Ishikawa (cell line): Measurements from ENCODE around the gene GGT6.
A peak's percentile ranks its signal among the peaks of the same experiment; 100 is the strongest.

Experiments
- CEBPB ChIP-seq: IDR thresholded peaks from 2 replicates; pipeline ENCODE4 v1.6.1; 2012
- CREB1 ChIP-seq: IDR thresholded peaks from 2 replicates; pipeline ENCODE4 v1.6.1; 2012; ENCODE audit warnings: low read depth
- EGR1 ChIP-seq: IDR thresholded peaks from 2 replicates; pipeline ENCODE4 v1.6.1; 2012
- EP300 ChIP-seq: IDR thresholded peaks from 2 replicates; pipeline ENCODE4 v1.6.1; 2012; ENCODE audit warnings: borderline replicate concordance
- FOXM1 ChIP-seq: IDR thresholded peaks from 2 replicates; pipeline ENCODE4 v1.6.1; 2012; ENCODE audit warnings: low read depth, borderline replicate concordance
- MAX ChIP-seq: IDR thresholded peaks from 2 replicates; pipeline ENCODE4 v1.6.1; 2012
- NFIC ChIP-seq: IDR thresholded peaks from 2 replicates; pipeline ENCODE4 v1.6.1; 2012
- RAD21 ChIP-seq: IDR thresholded peaks from 2 replicates; pipeline ENCODE4 v1.6.1; 2012; ENCODE audit warnings: low read depth
- REST ChIP-seq: IDR thresholded peaks from 2 replicates; pipeline ENCODE4 v1.6.1; 2012; ENCODE audit warnings: low read depth, mild to moderate bottlenecking
- TAF1 ChIP-seq: IDR thresholded peaks from 2 replicates; pipeline ENCODE4 v1.6.1; 2012; ENCODE audit warnings: low read depth, mild to moderate bottlenecking
- TCF12 ChIP-seq: IDR thresholded peaks from 2 replicates; pipeline ENCODE4 v1.6.1; 2012; ENCODE audit warnings: low read depth
- TEAD4 ChIP-seq: IDR thresholded peaks from 2 replicates; pipeline ENCODE4 v1.6.1; 2012
- USF1 ChIP-seq: IDR thresholded peaks from 2 replicates; pipeline ENCODE4 v1.6.1; 2012
- YY1 ChIP-seq: IDR thresholded peaks from 2 replicates; pipeline ENCODE4 v1.6.1; 2012; ENCODE audit warnings: low read depth
- ZBTB7A ChIP-seq: IDR thresholded peaks from 2 replicates; pipeline ENCODE4 v1.6.1; 2012; ENCODE audit warnings: low read depth

Gene GGT6

GRCh38 chr17:4540224-4540651 is 20.1 kb downstream of the GGT6 start:
- TF ChIP-seq CREB1 (no peak), USF1 (no peak), TAF1 (no peak), NFIC (no peak), CEBPB (no peak), TEAD4 (no peak), TCF12 (no peak)

- no peak for TF ChIP-seq USF1
- peak; percentile 43; the same call in 1 of the 2 replicates for TF ChIP-seq ZBTB7A
Measured at GRCh38 chr17:4539576-4540223, 20.7 kb downstream of the GGT6 start.

GRCh38 chr17:4539025-4539424 is 21.4 kb downstream of the GGT6 start:
- no peak for TF ChIP-seq EGR1
- no peak for TF ChIP-seq TEAD4
- no peak for TF ChIP-seq FOXM1
- no peak for TF ChIP-seq TAF1
- no peak for TF ChIP-seq YY1
- TF ChIP-seq USF1 = no peak
- TF ChIP-seq MAX = no peak
- no peak for TF ChIP-seq EP300
- TF ChIP-seq NFIC = no peak
- no peak for TF ChIP-seq CEBPB
- TF ChIP-seq TCF12 = no peak
- TF ChIP-seq RAD21 = no peak
- TF ChIP-seq REST = no peak
- TF ChIP-seq CREB1 = no peak
- no peak for TF ChIP-seq ZBTB7A

GRCh38 chr17:4538236-4539002 is 22.0 kb downstream of the GGT6 start:
- TF ChIP-seq EGR1 (no peak), FOXM1 (no peak), CREB1 (no peak)

- TF ChIP-seq YY1 = no peak
- TF ChIP-seq CREB1 = no peak
- TF ChIP-seq RAD21 = no peak
- TF ChIP-seq TEAD4 = no peak
- no peak for TF ChIP-seq MAX
- TF ChIP-seq ZBTB7A = no peak
- no peak for TF ChIP-seq TAF1
- no peak for TF ChIP-seq FOXM1
- TF ChIP-seq TCF12 = no peak
Measured at GRCh38 chr17:4537451-4538235, 22.7 kb downstream of the GGT6 start.

- TF ChIP-seq REST (no peak), CEBPB (no peak), EGR1 (no peak), NFIC (no peak), YY1 (no peak), RAD21 (no peak), TEAD4 (no peak), EP300 (no peak), CREB1 (no peak), ZBTB7A (no peak), MAX (no peak)
Measured at GRCh38 chr17:4536742-4537411, 23.5 kb downstream of the GGT6 start.
